HG03045 (cell line): ENCODE measurements around the gene NRF1.
"Not testable (repeated sequence)": the region's sequence is repeated elsewhere in the genome, so short reads cannot be mapped to it uniquely, and the experiment has no call there.

Source experiments
- ATAC-seq: cut with Tn5 transposase; IDR thresholded peaks from one replicate; pipeline ENCODE4 v1.9.1; 2021; ENCODE audit warnings: mild to moderate bottlenecking, moderate library complexity; ENCODE audit not compliant: unreplicated experiment

NRF1 gene

DNA sequence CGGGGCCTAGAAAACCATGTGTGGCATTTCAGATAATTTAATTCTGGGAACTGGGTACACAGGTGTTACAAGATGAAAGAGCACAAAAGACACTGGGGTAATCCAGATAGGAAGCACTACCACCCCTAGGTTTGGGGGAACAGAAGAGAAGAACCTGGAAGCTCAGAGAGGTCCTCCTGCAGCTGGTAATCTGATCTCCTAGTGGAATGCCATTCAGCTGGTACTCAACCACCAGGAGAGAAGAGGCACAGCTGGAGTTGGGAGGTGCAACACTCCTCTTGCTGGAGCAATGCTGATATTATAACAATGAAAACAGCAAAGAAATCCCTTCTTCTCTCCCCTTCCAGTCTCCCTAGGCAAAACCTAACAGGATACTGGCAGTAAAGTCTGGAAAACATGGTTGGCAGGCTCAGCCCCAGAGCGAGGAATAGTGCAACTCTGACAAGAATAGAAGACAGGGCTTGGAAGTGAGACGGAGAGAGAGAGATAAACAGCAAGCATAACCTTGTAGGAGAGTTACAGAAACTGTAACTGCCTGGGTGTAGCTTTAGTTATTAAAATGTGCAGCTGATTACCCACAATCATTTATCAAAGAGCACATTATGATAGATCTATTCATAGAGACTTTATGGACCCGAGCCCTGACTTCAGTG, 35.0 kb downstream of the NRF1 start:
- ATAC-seq: no peak

DNA sequence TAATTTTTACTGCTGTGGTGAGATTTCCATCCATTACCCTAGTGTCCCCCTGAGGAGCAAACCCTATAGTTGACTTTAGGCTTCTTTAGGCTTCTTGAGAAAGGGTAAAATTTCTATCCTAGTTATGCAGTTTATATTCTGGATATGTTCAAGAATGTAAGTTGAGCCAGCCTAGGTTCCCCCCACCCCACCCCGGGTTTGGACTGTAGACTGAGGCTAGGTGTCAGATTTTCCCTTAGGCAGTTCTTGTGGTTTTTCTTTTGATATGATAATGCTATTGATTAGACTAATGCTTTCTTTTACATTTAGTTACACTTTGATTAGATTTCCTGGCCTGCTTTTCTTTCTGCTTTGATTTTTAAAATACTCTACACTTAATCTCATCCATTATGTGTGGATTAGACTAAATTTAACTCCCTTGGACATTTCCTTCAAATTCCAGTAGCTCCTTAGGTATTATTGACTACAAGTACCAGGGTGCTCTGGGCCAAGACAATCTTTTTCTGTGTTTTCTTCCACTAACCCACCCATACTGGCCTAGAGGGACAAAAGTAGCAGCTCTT, 37.7 kb downstream of the NRF1 start:
- ATAC-seq: no peak

DNA sequence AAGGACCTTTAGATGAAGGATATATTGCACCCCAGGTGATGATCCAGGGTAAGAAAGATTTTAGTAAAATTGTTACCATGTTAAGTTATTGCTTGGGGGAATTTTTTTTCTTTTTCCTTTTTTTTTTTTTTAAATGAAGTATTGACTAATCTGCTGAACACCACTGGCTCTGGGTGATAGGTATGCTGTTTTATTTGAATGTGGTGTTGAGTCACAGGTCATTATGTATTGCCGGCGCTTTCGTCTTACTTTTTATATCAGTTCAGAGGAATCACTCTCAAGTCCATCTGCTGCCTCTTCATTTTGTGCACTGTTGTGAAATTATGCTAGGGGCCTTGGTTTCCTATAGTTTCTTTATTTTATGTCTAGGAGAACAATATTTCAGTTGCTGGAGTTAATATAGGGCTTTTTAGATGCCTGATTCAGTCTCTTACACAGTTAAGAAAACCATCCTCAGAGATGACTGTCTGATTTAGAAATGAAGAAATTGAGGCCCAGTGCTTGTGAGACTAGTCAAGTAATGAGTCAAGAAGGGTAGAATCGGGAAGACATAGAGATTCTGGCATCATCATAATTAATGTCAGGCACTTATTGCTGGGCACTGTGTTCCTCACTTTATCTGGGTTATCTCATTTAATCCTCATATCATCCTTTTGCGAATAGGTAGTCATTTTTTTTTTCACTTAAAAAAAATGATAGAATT, 38.7 kb downstream of the NRF1 start:
- no peak for ATAC-seq

DNA sequence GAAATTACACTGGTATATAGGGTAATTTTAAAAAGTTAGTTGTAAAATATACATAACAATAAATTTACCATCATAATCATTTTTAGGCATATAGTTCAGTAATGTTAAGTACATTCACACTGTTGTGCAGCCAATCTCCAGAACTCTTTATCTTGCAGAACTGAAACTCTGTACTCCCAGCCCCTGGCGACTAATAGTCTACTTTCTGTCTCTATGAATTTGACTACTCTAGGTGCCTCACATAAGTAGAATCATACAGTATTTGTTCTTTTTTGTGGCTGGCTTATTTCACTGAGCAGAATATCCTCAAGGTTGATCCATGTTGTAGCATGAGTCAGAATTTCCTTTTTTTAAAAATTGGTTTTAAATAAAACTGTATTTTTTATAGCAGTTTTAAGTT, 41.4 kb downstream of the NRF1 start:
- ATAC-seq: peak; percentile 68

DNA sequence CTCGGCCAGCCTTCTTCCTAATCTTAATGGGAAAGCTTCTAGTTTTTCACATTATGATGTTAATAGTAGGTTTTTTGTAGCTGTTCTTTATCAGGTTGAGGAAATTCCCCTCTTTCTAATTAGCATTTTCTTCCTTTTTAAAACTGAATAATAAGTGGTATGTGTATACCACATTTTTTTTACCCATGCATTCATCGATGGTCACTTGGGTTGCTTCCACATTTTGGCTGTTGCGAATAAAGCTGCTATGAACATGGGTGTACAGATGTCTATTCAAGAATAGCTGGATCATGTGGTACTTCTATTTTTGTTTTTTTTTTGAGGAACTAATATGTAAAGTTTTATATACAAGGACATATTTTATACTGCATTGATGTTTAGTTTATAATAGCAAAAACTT, 44.3 kb downstream of the NRF1 start:
- ATAC-seq: no peak

DNA sequence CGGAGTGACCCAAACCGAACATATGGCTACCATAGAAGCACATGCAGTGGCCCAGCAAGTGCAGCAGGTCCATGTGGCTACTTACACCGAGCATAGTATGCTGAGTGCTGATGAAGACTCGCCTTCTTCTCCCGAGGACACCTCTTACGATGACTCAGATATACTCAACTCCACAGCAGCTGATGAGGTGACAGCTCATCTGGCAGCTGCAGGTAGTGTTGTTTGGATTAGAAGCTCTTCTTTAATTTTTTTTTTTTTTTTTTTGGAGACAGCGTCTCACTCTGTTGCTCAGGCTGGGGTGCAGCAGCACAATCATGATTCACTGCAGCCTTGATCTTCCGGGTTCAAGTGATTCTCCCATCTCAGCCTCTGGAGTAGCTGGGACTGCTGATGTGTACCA, 45.8 kb downstream of the NRF1 start:
- no peak for ATAC-seq

DNA sequence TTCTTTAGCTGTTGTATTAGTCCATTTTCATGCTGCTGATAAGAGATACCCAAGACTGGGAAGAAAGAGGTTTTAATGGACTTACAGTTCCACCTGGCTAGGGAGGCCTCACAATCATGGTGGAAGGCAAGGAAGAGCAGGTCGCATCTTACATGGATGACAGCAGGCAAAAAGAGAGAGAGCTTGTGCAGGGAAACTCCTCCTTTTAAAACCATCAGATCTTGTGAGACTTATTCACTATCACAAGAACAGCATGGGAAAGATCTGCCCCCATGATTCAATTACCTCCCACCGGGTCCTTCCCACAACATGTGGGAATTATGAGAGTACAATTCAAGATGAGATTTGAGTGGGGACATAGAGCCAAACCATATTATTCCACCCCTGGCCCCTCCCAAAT, 48.4 kb downstream of the NRF1 start:
- ATAC-seq: not testable (repeated sequence)

DNA sequence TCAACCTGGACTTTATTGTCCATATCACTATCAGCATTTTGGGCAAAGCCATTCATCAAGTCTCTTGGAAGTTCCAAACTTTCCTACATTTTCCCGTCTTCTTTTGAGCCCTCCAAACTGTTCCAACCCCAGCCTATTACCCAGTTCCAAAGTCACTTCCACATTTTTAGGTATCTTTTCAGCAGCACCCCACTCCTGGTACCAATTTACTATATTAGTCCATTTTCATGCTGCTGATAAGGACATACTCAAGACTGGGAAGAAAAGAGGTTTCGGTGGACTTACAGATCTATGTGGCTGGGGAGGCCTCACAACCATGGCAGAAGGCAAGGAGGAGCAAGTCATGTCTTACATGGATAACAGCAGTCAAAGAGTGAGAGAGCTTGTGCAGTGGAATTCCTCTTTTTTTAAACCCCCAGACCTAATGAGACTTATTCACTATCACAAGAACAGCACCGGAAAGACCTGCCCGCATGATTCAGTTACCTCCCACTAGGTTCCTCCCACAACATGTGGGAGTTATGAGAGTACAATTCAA, 50.2 kb downstream of the NRF1 start:
- ATAC-seq: no peak

DNA sequence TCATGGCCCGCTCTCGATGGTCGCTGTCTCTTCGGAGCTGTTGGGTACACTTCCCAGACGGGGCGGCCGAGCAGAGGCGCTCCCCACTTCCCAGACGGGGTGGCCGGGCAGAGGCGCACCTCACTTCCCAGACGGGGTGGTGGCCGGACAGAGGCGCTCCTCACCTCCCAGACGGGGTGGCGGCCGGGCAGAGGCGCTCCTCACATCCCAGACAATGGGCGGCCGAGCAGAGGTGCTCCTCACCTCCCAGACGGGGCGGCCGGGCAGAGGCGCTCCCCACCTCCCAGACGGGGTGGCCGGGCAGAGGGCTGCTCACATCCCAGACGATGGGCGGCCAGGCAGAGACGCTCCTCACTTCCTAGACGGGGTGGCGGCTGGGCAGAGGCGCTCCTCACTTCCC, 51.7 kb downstream of the NRF1 start:
- not testable (repeated sequence) for ATAC-seq

DNA sequence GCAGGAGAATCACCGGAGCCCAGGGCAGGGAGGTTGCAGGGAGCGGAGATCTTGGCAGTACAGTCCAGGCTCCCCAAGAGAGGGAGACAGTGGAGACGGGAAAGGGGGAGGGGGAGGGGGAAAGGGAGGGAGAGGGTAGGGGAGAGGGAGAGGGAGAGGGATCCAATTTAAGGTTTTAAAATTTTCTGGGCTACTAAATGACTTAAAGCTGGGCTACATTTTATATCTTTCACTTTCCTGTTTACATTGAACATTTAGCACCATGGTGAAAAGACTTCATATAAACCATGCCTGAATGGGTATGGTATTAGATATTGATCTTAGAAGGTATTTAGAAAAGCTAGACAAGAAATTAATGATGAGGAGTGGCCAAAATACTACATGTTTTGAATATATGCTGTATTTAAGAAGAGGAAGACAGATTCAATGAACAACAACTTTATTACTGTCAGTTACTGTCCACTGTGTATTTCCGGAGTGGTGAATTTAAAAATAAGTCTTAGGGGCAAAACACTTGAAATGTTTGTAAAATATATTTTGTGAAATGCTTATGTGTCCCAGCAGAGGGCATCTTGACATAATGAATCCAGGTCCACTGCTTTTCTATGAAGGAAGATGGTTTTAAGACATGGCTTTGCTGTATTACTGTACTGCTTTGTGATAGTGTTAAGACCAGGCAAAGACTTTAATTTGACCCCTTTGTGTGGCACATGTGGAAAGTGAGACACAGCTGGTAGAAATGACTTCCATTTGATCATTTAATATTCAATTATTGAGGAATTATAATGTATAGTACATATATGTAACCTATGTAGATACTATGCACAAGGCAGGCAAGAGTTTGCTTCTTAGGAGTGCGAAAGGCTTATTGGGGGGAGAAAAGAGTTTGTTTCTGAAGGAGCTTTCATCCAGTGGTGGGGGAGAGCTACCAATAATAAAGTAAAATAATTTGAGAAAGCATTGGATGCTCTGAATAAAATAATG, 52.8 kb downstream of the NRF1 start:
- no peak for ATAC-seq

DNA sequence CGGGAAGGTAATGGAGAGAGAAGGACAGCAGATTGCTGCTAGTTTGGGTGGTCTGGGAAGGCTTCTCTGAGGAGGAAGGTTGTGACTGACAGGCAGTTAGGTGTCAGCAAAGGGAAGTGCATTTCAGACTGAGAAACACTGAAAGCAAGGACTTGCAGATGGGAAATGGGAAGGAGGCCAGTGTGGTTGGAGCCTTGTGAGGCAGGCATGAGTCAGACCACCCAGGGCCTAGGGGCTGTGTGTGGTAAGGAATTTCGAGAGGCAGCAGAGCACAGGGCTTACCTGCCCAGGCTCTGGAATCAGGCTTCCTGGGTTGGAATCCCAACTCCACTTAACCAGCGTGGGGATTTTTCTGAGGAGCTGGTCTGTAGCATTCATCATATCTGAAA, 53.5 kb downstream of the NRF1 start:
- ATAC-seq: no peak

DNA sequence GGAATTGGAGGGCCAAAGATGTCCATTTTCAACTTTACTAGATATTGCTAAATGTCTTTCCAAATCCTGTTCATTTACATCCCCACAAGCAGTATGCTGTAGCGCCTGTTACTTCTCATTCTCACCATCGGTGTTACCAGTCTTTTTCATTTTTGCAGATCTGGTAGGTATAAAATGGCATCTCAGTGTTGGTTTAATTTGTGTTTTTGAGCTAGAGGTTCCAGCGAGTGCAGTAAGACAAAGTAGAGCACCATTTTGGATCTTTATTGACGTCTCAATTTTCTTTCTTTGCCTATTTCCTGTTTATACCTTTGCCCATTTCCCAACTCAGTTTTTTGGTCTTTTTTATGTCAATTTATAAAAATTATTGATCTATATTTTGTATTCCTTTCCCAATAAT, 55.6 kb downstream of the NRF1 start:
- no peak for ATAC-seq

DNA sequence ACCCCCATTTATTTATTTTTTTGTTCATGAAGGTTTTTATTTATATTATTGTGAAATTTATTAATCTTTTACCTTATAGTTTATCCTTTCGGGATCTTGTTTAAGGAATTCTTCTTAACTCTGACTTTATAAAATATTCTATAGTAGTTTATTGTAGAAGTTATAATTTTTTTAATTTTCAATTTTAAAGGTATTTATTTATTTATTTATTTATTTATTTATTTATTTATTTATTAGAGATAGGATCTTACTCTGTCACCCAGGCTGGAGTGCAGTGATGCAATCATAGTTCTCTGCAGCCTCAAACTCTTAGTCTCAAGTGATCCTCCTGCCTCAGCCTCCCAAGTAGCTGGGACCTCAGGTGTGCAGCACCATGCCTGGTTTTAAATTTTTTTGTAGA, 56.0 kb downstream of the NRF1 start:
- ATAC-seq: no peak

DNA sequence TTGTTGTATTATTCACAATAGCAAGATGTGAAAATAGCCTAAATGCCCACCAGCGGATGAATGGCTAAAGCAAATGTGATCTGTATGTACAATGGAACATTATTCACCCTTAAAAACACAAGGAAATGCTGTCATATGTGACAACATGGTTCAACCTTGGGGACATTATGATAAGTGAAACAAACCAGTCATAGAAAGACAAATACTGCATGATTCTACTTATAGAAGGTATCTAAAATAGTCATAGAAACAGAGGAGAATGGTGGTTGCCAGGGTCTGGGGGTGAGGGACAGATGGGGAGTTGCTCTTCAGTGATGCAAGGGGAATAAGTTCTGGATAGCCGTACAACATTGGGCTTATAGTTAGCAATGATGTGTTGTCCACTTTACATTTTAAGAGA, 58.4 kb downstream of the NRF1 start:
- ATAC-seq: no peak

DNA sequence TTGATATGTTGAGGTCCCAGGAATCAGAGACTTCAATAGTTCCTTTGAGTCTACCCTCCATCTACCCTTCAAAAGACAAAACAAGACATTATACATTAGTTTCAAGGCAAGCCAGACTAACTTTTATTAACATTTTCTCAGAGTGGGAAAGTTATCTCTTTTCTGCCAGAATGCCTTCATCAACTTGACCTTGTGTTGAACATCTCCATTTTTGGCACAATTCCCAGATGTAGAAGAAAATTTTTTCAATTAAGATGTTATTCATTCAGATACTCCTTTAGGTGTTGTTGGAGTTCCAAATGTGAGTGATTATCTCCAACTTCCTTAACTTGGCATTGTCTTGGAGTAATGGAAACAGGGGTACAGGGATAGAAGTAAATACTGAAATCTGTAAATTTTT, 59.1 kb downstream of the NRF1 start:
- no peak for ATAC-seq

DNA sequence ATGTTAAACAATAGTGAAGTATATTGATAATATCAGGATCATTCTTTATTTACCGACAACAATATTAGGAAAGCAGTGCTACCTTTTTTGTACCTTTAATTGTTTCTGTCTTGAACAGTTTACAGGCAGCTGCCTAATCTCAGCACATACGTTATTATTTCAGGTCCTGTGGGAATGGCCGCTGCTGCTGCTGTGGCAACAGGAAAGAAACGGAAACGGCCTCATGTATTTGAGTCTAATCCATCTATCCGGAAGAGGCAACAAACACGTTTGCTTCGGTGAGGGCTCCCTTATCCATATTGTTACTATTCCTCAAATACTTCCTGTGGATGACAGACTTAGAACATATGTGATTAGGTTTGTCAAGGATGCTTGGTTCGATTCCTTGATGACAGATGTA, 59.7 kb downstream of the NRF1 start:
- ATAC-seq: no peak

DNA sequence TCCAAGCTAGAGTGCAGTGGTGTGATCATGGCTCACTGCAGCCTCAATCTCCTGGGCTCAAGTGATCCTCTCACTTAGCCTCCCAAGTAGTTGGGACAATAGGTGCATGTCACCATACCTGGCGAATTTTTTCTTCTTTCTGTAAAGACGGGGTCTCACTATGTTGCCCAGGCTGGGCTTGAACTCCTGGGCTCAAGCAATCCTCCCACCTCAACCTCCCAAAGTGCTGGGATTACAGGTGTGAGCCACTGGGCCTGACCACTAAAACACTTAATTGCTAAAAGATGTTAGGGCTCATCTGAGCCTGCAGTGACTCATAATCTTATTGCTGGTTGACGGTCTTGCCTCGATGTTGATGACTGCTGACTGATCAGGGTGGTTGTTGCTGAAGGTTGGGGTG, 63.0 kb downstream of the NRF1 start:
- ATAC-seq: not testable (repeated sequence)

DNA sequence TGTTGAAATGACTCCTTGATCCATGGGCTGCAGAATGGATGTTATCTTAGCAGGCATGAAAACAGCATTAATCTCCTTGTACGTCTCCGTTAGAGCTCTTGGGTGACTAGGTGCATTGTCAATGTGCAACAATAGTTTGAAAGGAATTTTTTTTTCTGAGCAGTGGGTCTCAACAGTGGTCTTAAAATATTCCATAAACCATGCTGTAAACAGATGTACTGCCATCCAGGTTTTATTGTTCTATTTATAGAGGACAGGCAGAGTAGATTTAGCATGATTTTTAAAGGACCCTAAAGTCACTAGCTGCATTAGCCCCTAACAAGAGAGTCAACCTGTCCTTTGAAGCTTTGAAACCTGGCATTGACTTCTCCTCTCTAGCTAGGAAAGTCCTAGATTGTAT, 64.0 kb downstream of the NRF1 start:
- no peak for ATAC-seq

DNA sequence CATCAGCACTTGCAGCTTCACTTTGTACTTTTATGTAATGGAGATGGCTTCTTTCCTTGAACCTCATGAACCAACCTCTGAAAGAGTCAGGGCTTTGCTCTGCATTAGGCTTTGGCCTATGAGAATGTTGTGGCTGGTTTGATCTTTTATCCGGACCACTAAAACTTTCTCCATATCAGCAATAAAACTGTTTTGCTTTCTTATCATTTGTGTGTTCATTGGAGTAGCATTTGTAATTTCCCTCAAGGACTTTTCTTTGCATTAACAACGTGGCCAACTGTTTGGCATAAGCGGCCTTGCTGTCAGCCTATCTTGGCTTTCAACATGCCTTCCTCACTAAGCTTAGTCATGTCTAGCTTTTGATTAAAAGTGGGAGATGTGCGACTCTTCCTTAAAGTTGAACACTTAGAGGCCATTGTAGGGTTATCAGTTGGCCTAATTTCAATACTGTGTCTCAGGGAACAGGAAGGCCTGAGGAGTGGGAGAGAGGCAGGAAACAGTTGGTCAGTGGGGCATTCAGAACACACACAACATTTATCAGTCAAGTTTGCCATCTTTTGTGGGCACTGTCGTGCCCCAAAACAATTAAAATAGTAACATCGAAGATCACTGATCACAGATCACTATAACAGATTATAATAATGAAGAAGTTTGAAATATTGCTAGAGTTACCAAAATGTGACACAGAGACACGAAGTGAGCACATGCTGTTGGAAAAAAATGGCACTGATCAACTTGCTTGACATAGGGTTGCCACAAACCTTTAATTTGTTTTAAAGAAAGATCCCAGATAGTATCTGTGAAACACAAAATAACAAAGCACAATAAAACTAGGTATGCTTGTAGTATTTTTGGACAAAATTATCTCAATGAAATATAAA, 64.7 kb downstream of the NRF1 start:
- ATAC-seq: no peak

DNA sequence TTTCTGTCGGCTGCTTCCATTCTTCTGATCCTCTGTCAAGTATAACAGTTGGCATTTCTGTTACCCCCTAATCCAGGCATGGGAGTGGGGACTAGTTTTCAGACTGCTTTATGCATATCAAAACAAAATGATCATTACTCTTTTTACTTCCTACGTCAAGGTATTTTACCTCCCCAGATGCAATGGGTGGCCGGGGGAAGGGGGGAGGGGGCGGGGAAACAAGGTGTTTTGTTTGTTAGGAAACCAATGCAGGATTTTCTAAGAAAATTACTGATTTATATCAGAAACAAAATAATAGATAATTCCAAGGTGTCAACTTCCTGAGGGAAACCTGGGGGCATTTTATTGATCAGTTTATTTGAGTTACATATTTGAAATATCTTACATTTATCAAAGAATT, 66.3 kb downstream of the NRF1 start:
- ATAC-seq: no peak
